Measurements from ENCODE around the gene GRID1.

GRCh38 chr10:86368987-86369386 lies 2.4 kb upstream of the GRID1 start:
- TF ChIP-seq CTCF (IDR thresholded peaks at IDR 0.05; ENCODE audit: low read length): no peak
- TF ChIP-seq EZH2 (IDR thresholded peaks at IDR 0.05; ENCODE audit: borderline replicate concordance, low read length): no peak
